CD4-positive, alpha-beta T cell treated with Interleukin-21 for 1 hour (primary cell): ENCODE measurements around the gene MACF1.
"Not testable (repeated sequence)": the region's sequence is repeated elsewhere in the genome, so short reads cannot be mapped to it uniquely, and the experiment has no call there.

Source experiments
- DNase-seq: peaks from one replicate; pipeline ENCODE4 v3.0.0-alpha.2; 2020

MACF1 gene

GRCh38 chr1:39426346-39426745 is 221.9 kb downstream of the MACF1 start:
- DNase-seq = no peak

GRCh38 chr1:39427374-39427773 is 222.9 kb downstream of the MACF1 start:
- no peak for DNase-seq

- no peak for DNase-seq
These were observed 223.4 kb downstream of the MACF1 start for GRCh38 chr1:39427912-39428311.

- DNase-seq = no peak
These were observed 227.4 kb downstream of the MACF1 start for GRCh38 chr1:39431927-39432326.

GRCh38 chr1:39434797-39435395 is 230.4 kb downstream of the MACF1 start:
- no peak for DNase-seq

GRCh38 chr1:39435597-39435996 is 231.1 kb downstream of the MACF1 start:
- no peak for DNase-seq

GRCh38 chr1:39436842-39437241 is 232.3 kb downstream of the MACF1 start:
- DNase-seq = no peak

- DNase-seq = no peak
These were observed 233.5 kb downstream of the MACF1 start for GRCh38 chr1:39438042-39438441.

GRCh38 chr1:39440856-39441255 is 236.4 kb downstream of the MACF1 start:
- DNase-seq = no peak

- no peak for DNase-seq
These were observed 237.3 kb downstream of the MACF1 start for GRCh38 chr1:39441797-39442196.

GRCh38 chr1:39445573-39445972 is 241.1 kb downstream of the MACF1 start:
- no peak for DNase-seq

GRCh38 chr1:39446986-39447567 is 242.6 kb downstream of the MACF1 start:
- DNase-seq = no peak

GRCh38 chr1:39450041-39450440 is 245.5 kb downstream of the MACF1 start:
- DNase-seq = not testable (repeated sequence)

GRCh38 chr1:39450956-39451606 is 246.6 kb downstream of the MACF1 start:
- DNase-seq = no peak

- DNase-seq = no peak
These were observed 247.6 kb downstream of the MACF1 start for GRCh38 chr1:39452081-39452480.

GRCh38 chr1:39452540-39452939 is 248.0 kb downstream of the MACF1 start:
- no peak for DNase-seq

- DNase-seq = no peak
These were observed 249.1 kb downstream of the MACF1 start for GRCh38 chr1:39453603-39454002.

GRCh38 chr1:39458991-39459390 is 254.5 kb downstream of the MACF1 start:
- no peak for DNase-seq

GRCh38 chr1:39462074-39462473 is 257.6 kb downstream of the MACF1 start:
- no peak for DNase-seq

GRCh38 chr1:39466413-39467107 is 262.1 kb downstream of the MACF1 start:
- DNase-seq = no peak

- DNase-seq = not testable (repeated sequence)
These were observed 262.7 kb downstream of the MACF1 start for GRCh38 chr1:39467108-39467720.

GRCh38 chr1:39469150-39469549 is 264.7 kb downstream of the MACF1 start:
- DNase-seq = no peak

- no peak for DNase-seq
These were observed 265.5 kb downstream of the MACF1 start for GRCh38 chr1:39470040-39470439.

GRCh38 chr1:39472826-39473225 is 268.3 kb downstream of the MACF1 start:
- no peak for DNase-seq
